Activated CD8-positive, alpha-beta T cell treated with anti-CD3 and anti-CD28 coated beads for 36 hours (primary cell): ENCODE data around the gene SLC6A19. TPM values are rescaled to one million over a fixed set of nuclear protein-coding genes. Genes with fewer than 3 reads are reported as not detected.
"Not testable (repeated sequence)": the region's sequence is repeated elsewhere in the genome, so short reads cannot be mapped to it uniquely, and the experiment has no call there.

ENCODE experiments used
- ATAC-seq: fragments of 200-7000 bp; cut with Tn5 transposase; one replicate; pipeline ENCODE4 v1.10.0; 2021; ENCODE audit warnings: mild to moderate bottlenecking, moderate library complexity
- CTCF ChIA-PET: fragments of 350-600 bp; sonication (Branson Sonifier 250); formaldehyde crosslinking; loops from one replicate; lab custom pipeline; 2021; ENCODE audit warnings: antibody characterized with exemption; lab: Charles Lee
- POLR2A ChIA-PET: fragments of 350-600 bp; sonication (Branson Sonifier 250); formaldehyde crosslinking; loops from one replicate; lab custom pipeline; 2021; ENCODE audit warnings: antibody characterized with exemption; lab: Charles Lee
- DNase-seq: peaks from one replicate; pipeline ENCODE4 v3.0.0-alpha.2; 2020
- H3K27ac Mint-ChIP-seq: one replicate; pipeline ENCODE4 v1.8.0; 2021; ENCODE audit warnings: mild to moderate bottlenecking, mixed read lengths
- H3K27me3 Mint-ChIP-seq: one replicate; pipeline ENCODE4 v1.8.0; 2021; ENCODE audit warnings: mixed read lengths
- H3K36me3 Mint-ChIP-seq: one replicate; pipeline ENCODE4 v1.8.0; 2021; ENCODE audit warnings: low read depth, mixed read lengths
- H3K4me1 Mint-ChIP-seq: one replicate; pipeline ENCODE4 v1.8.0; 2021; ENCODE audit warnings: low read depth, mixed read lengths
- H3K4me3 Mint-ChIP-seq: one replicate; pipeline ENCODE4 v1.8.0; 2021; ENCODE audit warnings: mild to moderate bottlenecking, moderate library complexity, mixed read lengths
- H3K9me3 Mint-ChIP-seq: one replicate; pipeline ENCODE4 v1.8.0; 2021; ENCODE audit warnings: mixed read lengths
- CTCF ChIP-seq: fragments of 200-600 bp; IDR thresholded peaks from one replicate; pipeline ENCODE4 v1.8.0; 2022; ENCODE audit warnings: antibody characterized with exemption, mild to moderate bottlenecking
- intact Hi-C: fragments of 100-400 bp; cut with micrococcal nuclease; formaldehyde crosslinking; loops from one replicate; pipeline ENCODE4 v1.10.0; 2022
- total RNA-seq, 2 experiments: library from RNA; stranded (reverse); gene quantifications; one replicate each; pipeline ENCODE4 v1.2.3, GENCODE V29; 2021

Gene SLC6A19
- total RNA-seq, 2 experiments from 2014 or later, result not detected

GRCh38 chr5:1226839-1227581 is 25.6 kb downstream of the SLC6A19 start:
- Mint-ChIP-seq H3K4me1 (peaks cover 11% of the 10 kb centered on the region), H3K27me3 (peaks cover 23% of the 10 kb centered on the region), H3K36me3 (no peaks in the 10 kb centered on the region), H3K4me3 (no peak overlapping the region), H3K27ac (no peak overlapping the region), H3K9me3 (no peaks in the 10 kb centered on the region)
- no peak for DNase-seq
- intact Hi-C loops, result no loop called here
- CTCF ChIA-PET, result no interaction called here
- no peak for ATAC-seq
- TF ChIP-seq CTCF, result no peak
- POLR2A ChIA-PET, result no interaction called here

- CTCF ChIA-PET, result no interaction called here
- Mint-ChIP-seq H3K36me3 (no peaks in the 10 kb centered on the region), H3K27me3 (peaks cover 23% of the 10 kb centered on the region), H3K9me3 (no peaks in the 10 kb centered on the region), H3K27ac (no peak overlapping the region), H3K4me3 (no peak overlapping the region), H3K4me1 (peaks cover 11% of the 10 kb centered on the region)
- DNase-seq (peak; percentile 36), ATAC-seq (peak; percentile 13)
- TF ChIP-seq CTCF, result no peak
- intact Hi-C loops, result no loop called here
- POLR2A ChIA-PET, result no interaction called here
Measured at GRCh38 chr5:1227667-1228066, 26.3 kb downstream of the SLC6A19 start.

- ATAC-seq, result no peak
- Mint-ChIP-seq H3K4me1 (peaks cover 11% of the 10 kb centered on the region), H3K4me3 (no peak overlapping the region), H3K36me3 (no peaks in the 10 kb centered on the region), H3K27ac (no peak overlapping the region), H3K27me3 (peaks cover 23% of the 10 kb centered on the region), H3K9me3 (no peaks in the 10 kb centered on the region)
- no peak for TF ChIP-seq CTCF
- ChIA-PET CTCF (no interaction called here), POLR2A (no interaction called here)
- intact Hi-C loops, result no loop called here
- DNase-seq, result no peak
Measured at GRCh38 chr5:1228120-1228519, 26.7 kb downstream of the SLC6A19 start.

- H3K27ac Mint-ChIP-seq, H3K9me3 Mint-ChIP-seq: not testable (repeated sequence)
- peak; percentile 52 for DNase-seq
Measured at GRCh38 chr5:1229023-1229422, 27.6 kb downstream of the SLC6A19 start.

GRCh38 chr5:1229822-1230221 is 28.4 kb downstream of the SLC6A19 start:
- Mint-ChIP-seq H3K27ac (no peak overlapping the region), H3K9me3 (no peaks in the 10 kb centered on the region), H3K4me1 (peaks cover 11% of the 10 kb centered on the region), H3K4me3 (no peak overlapping the region), H3K27me3 (peaks cover 23% of the 10 kb centered on the region), H3K36me3 (no peaks in the 10 kb centered on the region)
- TF ChIP-seq CTCF, result no peak
- ChIA-PET CTCF (interaction anchor here (1.7 kb wide), 1 partner anchor 415 kb away, joined by 5 read pairs; no protein-coding TSS in a partner anchor), POLR2A (no interaction called here)
- ATAC-seq, result no peak
- intact Hi-C loops, result no loop called here
- DNase-seq, result no peak

More at GRCh38 chr5:1229023-1229422, 27.6 kb downstream of the SLC6A19 start:
- intact Hi-C loops, H3K36me3 Mint-ChIP-seq, CTCF ChIA-PET, H3K4me3 Mint-ChIP-seq, POLR2A ChIA-PET: not testable (repeated sequence)
- peaks cover 11% of the 10 kb centered on the region for H3K4me1 Mint-ChIP-seq
- peak; percentile 84 for ATAC-seq
- peaks cover 23% of the 10 kb centered on the region for H3K27me3 Mint-ChIP-seq
